ENCODE results near the gene VAPB. TPM values are rescaled to one million over a fixed set of nuclear protein-coding genes. Genes with fewer than 3 reads are reported as not detected.

The VAPB gene
- total RNA-seq, 6 experiments from 2014 or later: 48.9 to 57.4 (median 54.5) TPM

GRCh38 chr20:58492074-58492718 lies 103.2 kb downstream of the VAPB start:
- Mint-ChIP-seq H3K27me3 (ENCODE audit: insufficient read depth) (no peaks in the 10 kb centered on the region), H3K4me3 (no peak overlapping the region), H3K27ac (no peak overlapping the region), H3K4me1 (ENCODE audit: low read depth) (peaks cover 10% of the 10 kb centered on the region), H3K36me3 (ENCODE audit: low read depth) (peaks cover 24% of the 10 kb centered on the region), H3K9me3 (peaks cover 26% of the 10 kb centered on the region)
- TF ChIP-seq CTCF (IDR thresholded peaks at IDR 0.05): no peak
- DNase-seq: no peak

GRCh38 chr20:58492795-58493524 lies 103.9 kb downstream of the VAPB start:
- Mint-ChIP-seq H3K4me3 (no peak overlapping the region), H3K27me3 (ENCODE audit: insufficient read depth) (no peaks in the 10 kb centered on the region), H3K27ac (no peak overlapping the region), H3K4me1 (ENCODE audit: low read depth) (peaks cover 10% of the 10 kb centered on the region), H3K36me3 (ENCODE audit: low read depth) (peaks cover 18% of the 10 kb centered on the region), H3K9me3 (peaks cover 20% of the 10 kb centered on the region)
- no peak for DNase-seq
- no peak for TF ChIP-seq CTCF (IDR thresholded peaks at IDR 0.05)

- H3K27me3 Mint-ChIP-seq (ENCODE audit: insufficient read depth): no peaks in the 10 kb centered on the region
- H3K4me1 Mint-ChIP-seq (ENCODE audit: low read depth): peaks cover 10% of the 10 kb centered on the region
- H3K9me3 Mint-ChIP-seq: peaks cover 5% of the 10 kb centered on the region
- H3K4me3 Mint-ChIP-seq: no peak overlapping the region
- no peak overlapping the region for H3K27ac Mint-ChIP-seq
- DNase-seq: no peak
- peaks cover 6% of the 10 kb centered on the region; the same call in 1 of the 2 replicates for H3K36me3 Mint-ChIP-seq (ENCODE audit: low read depth)
- TF ChIP-seq CTCF (IDR thresholded peaks at IDR 0.05): no peak
Measured at GRCh38 chr20:58494923-58495622, 106.0 kb downstream of the VAPB start.

- Mint-ChIP-seq H3K9me3 (no peaks in the 10 kb centered on the region), H3K27ac (no peak overlapping the region), H3K4me3 (no peak overlapping the region), H3K27me3 (ENCODE audit: insufficient read depth) (no peaks in the 10 kb centered on the region), H3K4me1 (ENCODE audit: low read depth) (peaks cover 10% of the 10 kb centered on the region), H3K36me3 (ENCODE audit: low read depth) (peaks cover under 1% of the 10 kb centered on the region; the same call in 1 of the 2 replicates)
- no peak for DNase-seq
- no peak for TF ChIP-seq CTCF (IDR thresholded peaks at IDR 0.05)
Measured at GRCh38 chr20:58495623-58496428, 106.8 kb downstream of the VAPB start.

GRCh38 chr20:58496429-58496769 lies 107.4 kb downstream of the VAPB start:
- no peak overlapping the region for H3K27ac Mint-ChIP-seq
- peaks cover 10% of the 10 kb centered on the region for H3K4me1 Mint-ChIP-seq (ENCODE audit: low read depth)

More at GRCh38 chr20:58496429-58496769, 107.4 kb downstream of the VAPB start:
- H3K4me3 Mint-ChIP-seq: no peak overlapping the region
- H3K27me3 Mint-ChIP-seq (ENCODE audit: insufficient read depth): no peaks in the 10 kb centered on the region
- TF ChIP-seq CTCF (IDR thresholded peaks at IDR 0.05): no peak
- peaks cover 6% of the 10 kb centered on the region for H3K36me3 Mint-ChIP-seq (ENCODE audit: low read depth)
- DNase-seq: no peak
- H3K9me3 Mint-ChIP-seq: no peaks in the 10 kb centered on the region
